DMS 273 (cell line): ENCODE measurements around the gene MAT1A.
"Not testable (repeated sequence)": the region's sequence is repeated elsewhere in the genome, so short reads cannot be mapped to it uniquely, and the experiment has no call there.

Experiments
- DNase-seq: peaks from one replicate; lab custom pipeline; 2025; ENCODE audit not compliant: unreplicated experiment; lab: John Stamatoyannopoulos, UW

MAT1A gene

DNA sequence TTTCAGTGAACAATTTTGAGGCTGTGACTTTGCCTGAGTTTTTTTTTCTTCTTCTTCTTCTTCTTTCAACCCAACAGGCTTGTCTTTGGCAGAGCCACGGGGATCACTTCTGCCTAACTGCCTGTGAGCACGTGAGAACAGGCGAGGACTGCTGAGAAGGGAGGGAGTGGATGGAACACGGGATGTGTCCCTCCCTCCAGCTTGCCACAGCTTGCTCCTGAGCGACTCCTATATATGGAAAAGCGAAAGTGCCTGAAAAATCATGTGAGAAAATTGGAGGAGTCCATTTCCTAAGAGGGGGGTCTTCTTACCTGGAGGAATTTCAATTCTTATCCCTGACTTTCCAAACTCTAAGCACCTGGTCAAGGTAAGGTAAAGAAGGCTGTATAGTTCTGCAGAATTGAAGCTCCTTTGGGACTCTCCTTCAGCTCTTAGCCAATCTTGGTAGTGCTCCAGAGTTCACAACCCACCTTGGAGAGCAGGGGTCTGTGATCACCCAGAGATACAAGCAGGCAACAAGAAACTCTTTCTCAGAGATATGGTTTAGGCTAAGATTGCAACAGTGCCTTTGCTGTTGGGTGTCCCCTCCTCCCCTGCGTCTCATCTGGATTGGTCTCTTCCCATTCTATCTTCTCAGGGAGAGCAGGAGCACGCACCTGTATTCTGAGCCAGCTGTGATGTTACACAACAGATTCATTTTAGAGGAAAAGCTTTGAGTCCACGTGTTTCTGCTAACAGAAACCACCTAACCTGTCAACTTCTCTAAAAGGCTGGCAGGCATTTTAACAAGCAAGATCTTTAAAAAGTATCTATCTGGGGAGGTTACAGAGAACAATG, at the start of gene MAT1A:
MAT1A (minus strand) TSS at position 208 of the 837 bp plus-strand sequence. CDS start 235 bp downstream, outside the sequence.
- DNase-seq = peak; percentile 26

DNA sequence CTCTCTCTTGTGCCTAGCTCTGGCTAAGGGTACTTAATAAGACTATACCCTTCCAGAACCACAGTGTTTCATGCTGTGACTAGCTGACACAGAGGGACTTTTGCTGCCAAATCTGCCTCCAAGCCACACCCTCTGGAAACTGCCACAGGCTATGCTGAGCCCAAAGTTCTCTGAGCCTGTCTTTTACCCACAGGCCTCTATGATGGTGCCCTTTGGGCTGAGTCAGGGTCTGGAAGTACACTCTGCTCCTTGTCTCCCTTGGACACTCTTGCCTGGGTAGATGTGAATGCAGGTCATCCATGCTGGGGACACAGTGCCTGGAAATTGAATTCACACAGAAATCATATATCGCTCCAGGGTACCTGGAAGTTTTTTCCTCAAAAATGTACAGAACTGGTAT, 44.5 kb upstream of the MAT1A start:
- no peak for DNase-seq

GRCh38 chr10:80324891-80325364, 35.5 kb upstream of the MAT1A start:
- no peak for DNase-seq

GRCh38 chr10:80324086-80324485, 34.6 kb upstream of the MAT1A start:
- DNase-seq = peak; percentile 72

DNA sequence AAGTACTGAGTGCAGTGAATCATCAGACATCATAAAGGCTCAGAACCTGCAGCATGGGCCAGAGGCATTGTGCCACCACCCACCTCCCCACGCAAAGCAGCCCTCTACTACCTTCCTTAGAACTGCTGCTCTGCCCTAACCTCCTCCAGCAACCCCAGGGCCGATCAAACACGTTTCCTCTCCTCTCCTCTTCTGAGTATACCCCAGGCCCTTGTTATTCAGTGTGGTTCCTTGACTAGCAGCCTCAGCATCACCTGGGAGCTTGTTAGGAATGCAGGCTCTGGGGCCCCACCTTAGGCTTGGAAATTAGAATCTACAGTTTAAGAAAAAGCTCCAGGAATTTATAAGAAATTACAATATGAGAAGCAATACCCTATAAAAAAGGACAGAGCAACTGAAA, 33.9 kb upstream of the MAT1A start:
- no peak for DNase-seq

DNA sequence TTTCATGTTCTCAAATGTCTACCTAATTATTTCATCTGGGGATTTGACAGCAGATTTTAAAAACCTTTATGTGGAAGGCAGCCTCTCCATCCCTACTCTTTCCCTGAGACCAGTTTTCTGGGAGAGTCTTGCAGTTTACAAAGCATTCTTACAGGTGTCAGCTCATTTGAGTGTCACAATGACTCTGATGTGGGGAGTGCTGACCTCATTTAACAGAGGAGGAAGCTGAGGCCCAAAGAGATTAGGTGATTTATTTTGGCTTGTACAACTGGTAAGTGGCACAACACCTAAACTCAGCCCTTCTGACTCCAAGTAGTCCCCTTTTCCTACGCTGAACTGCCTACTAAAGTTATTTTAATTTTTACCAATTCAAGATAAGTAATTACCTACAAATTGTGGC, 33.3 kb upstream of the MAT1A start:
- no peak for DNase-seq

GRCh38 chr10:80322158-80322557, 32.7 kb upstream of the MAT1A start:
- DNase-seq = no peak

GRCh38 chr10:80321183-80321582, 31.7 kb upstream of the MAT1A start:
- no peak for DNase-seq

GRCh38 chr10:80320377-80320776, 30.9 kb upstream of the MAT1A start:
- no peak for DNase-seq

GRCh38 chr10:80319725-80320290, 30.4 kb upstream of the MAT1A start:
- no peak for DNase-seq

GRCh38 chr10:80319318-80319717, 29.9 kb upstream of the MAT1A start:
- DNase-seq = no peak

- no peak for DNase-seq
Measured at GRCh38 chr10:80318742-80319141, 29.3 kb upstream of the MAT1A start.

- no peak for DNase-seq
Measured at GRCh38 chr10:80315391-80315790, 25.9 kb upstream of the MAT1A start.

DNA sequence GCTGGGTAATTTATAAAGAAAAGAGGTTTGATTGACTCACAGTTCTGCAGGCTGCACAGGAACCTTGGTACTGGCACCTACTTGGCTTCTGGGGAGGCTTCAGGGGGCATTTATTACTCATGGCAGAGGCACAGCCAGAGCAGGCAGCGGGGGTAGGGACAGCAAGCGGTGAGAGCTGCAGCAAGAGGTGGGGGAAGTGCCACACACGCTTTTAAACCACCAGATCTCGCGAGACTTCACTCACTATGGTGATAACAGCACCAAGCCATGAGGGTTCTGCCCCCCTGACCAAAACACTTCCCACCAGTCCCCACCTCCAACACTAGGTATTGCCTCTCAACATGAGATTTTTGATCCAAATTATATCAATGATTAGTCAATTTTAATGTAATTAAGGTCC, 24.1 kb upstream of the MAT1A start:
- no peak for DNase-seq

DNA sequence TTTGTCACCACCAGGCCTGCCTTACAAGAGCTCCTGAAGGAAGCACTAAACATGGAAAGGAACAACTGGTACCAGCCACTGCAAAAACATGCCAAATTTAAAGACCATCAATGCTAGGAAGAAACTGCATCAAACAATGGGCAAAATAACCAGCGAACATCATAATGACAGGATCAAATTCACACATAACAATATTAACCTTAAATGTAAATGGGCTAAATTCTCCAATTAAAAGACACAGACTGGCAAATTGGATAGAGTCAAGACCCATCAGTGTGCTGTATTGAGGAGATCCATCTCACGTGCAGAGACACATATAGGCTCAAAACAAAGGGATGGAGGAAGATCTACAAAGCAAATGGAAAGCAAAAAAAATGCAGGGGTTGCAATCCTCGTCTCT, 16.5 kb upstream of the MAT1A start:
- not testable (repeated sequence) for DNase-seq

- no peak for DNase-seq
Measured at GRCh38 chr10:80296942-80297341, 7.5 kb upstream of the MAT1A start.

DNA sequence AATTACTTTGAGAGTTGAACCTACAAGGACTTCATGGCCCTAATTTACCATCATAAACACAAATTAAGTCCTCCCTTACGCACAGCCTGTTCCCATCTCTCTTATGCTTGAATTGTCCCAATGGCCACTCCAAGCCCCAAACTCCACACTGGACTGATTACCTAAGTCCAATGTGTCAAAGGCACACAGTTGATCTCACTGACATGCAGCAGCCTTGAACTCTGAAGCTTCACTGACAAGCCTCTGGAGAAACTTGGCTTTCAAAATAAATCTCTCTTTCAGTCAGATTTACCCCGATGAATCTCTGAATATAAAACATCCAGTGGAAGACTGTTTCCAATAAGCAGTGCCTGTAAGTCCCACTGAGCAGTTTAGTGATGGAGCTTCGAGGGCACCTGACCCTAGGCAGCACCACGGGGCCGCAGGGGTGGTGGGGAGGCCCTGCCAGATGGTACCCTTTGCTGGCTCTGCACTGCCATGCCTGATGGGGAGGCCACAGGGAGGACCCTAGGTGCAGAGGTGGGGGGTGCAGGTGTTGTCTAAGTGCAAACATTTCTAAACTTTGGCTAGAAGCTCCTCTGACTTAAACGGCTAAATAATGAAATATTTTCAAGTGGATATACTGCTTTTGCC, 3.3 kb upstream of the MAT1A start:
- DNase-seq = no peak

- DNase-seq = no peak
Measured at GRCh38 chr10:80290474-80291220, 1.2 kb upstream of the MAT1A start.

- DNase-seq = no peak
Measured at GRCh38 chr10:80288849-80289248, 609 bp downstream of the MAT1A start.

DNA sequence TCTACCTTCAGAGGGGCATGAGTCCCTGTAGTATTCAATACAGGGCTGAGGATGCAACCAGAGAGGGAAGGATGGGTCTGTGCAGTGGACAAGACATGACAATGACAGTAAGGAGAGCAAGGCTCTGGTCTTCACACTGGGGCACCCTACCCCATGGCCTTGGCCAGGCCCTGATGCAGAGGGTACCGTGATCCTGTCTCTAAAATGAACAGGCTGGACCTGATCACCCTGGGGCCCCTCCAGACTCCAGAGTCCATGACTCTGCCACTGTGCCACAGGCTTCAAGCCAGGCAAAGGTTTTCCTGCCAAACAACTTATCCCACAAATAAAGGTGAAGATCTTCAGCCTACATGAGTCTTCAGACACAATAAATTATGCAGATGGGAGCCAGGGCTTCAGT, 4.9 kb downstream of the MAT1A start:
- no peak for DNase-seq

DNA sequence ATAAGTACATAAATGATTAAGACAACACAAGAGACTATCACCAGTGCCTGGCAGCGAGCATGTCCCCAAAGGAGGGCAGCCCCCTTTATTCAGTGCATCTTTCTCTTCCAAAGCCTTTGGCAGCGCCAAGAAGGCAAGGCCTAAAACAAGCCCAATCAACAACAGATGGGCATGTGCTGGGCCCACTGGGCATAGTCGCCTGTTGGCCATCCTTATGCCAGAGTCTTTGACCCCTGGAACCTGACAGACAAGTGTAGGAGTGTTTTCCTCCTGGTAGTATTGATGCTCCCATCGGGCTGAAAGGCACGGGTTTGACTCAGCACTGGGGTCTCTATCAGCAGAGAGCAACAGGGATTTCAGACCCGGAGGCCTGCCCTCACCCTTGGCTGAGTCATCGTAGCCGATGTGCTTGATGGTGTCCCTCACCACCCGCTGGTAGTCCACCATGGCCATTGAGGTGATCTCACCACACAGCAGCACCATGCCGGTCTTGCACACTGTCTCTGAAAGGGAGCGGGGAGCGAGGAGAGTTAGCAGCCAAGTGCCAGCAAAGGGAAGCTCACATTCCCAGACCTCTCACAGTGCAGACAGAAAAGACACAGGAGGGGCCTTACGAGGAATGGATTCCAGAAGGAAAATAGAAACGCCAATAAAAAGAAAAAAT, 5.8 kb downstream of the MAT1A start:
- DNase-seq = no peak
